ENCODE measurements around the gene TLX2.

GRCh38 chr2:74548285-74548899, 34.1 kb downstream of the TLX2 start:
- no peak for TF ChIP-seq CTCF (IDR thresholded peaks at IDR 0.05; ENCODE audit: low read length)
- no peak for TF ChIP-seq EZH2phosphoT487 (IDR thresholded peaks at IDR 0.05; ENCODE audit: low read length)
